Measurements from ENCODE around the gene ADARB2.

GRCh38 chr10:1762076-1762475, 24.8 kb upstream of the ADARB2 start:
- TF ChIP-seq POLR2A (IDR thresholded peaks at IDR 0.05; ENCODE audit: low read depth, low read length) (no peak), TAF1 (IDR thresholded peaks at IDR 0.05; ENCODE audit: low read depth, low read length) (no peak)
